Pancreas (tissue), 10 donors: ENCODE data around the gene BCL2. TPM values are rescaled to one million over a fixed set of nuclear protein-coding genes. Genes with fewer than 3 reads are reported as not detected.
A peak's percentile ranks its signal among the peaks of the same experiment; 100 is the strongest.

Experiments
- ATAC-seq, 4 donors: fragments of 200-7000 bp; cut with Tn5 transposase; one replicate each; pipeline versions ENCODE4 v1.8.0 to v1.9.1; 2020; ENCODE audit warnings: mild to moderate bottlenecking in 4 of 4, moderate library complexity in 4 of 4
- DNase-seq, 6 donors: peaks; one replicate each; pipeline ENCODE4 v3.0.0-alpha.2; 2020
- FAIRE-seq: peaks from 2 replicates; lab custom pipeline; 2012; peaks lifted over from hg19 to GRCh38; lab: Jason Lieb, UNC
- H3K27ac ChIP-seq, 4 donors: fragments of 200-600 bp; sonication (generic); 1 replicate in 3 of 4; 2 replicates in 1 of 4; pipeline versions ENCODE4 v1.5.0 to v1.8.0; 2020
- H3K27me3 ChIP-seq, 4 donors: fragments of 200-600 bp; one replicate each; pipeline ENCODE4 v1.8.0; 2021
- H3K36me3 ChIP-seq, 3 donors: fragments of 200-600 bp; sonication (generic) in 1 of 3; one replicate each; pipeline versions ENCODE4 v1.5.0 to v1.8.0; 2020 to 2021
- H3K4me1 ChIP-seq, 3 donors: fragments of 200-600 bp; one replicate each; pipeline ENCODE4 v1.8.0; 2021
- H3K4me3 ChIP-seq, 4 donors: fragments of 200-600 bp; sonication (generic) in 2 of 4; one replicate each; pipeline versions ENCODE4 v1.5.0 to v1.8.0; 2020 to 2021
- H3K9me3 ChIP-seq, 4 donors: fragments of 200-600 bp; one replicate each; pipeline ENCODE4 v1.8.0; 2021
- CTCF ChIP-seq, 4 donors: fragments of 200-600 bp; sonication (generic) in 3 of 4; IDR thresholded peaks; one replicate each; pipeline versions ENCODE4 v1.5.0 to v1.8.0; 2021; ENCODE audit warnings: antibody characterized with exemption in 4 of 4
- WGBS, 2 donors: extraction: QIAGEN DNeasy Blood & Tissue Kit; methylation state at CpG; one replicate each; pipeline ENCODE4 v1.1.7; 2013; 5-methylcytosine and 5-hydroxymethylcytosine counted together
- intact Hi-C, 3 donors: fragments of 100-400 bp; cut with DNase I; formaldehyde crosslinking; loops; one replicate each; pipeline versions ENCODE4 v1.11.1 to v1.14.2; 2022
- polyA plus RNA-seq, 2 donors: library from polyadenylated mRNA; stranded (reverse); fragments of 200-250 nt; gene quantifications; one replicate each; pipeline ENCODE4 v1.2.3, GENCODE V29; 2013
- total RNA-seq, 6 donors: library from RNA; stranded (reverse); fragmentation: NEBNext Ultra II Directional in 4 of 6; extraction: Animal tissue kit (Norgen Biotek cat#: 25700) in 4 of 6; gene quantifications; one replicate each; pipeline versions ENCODE4 v1.2.1 to v1.2.4, GENCODE V29; 2021 to 2023
- donor health status: healthy with polysubstance abuse.
- donor health status: DM: no; HTN: no; CAD: no; lungs with moderate emphysema.
- donor health status: DM: no; HTN: no; CAD: no.
- donor health status: control.
- donor health status: control.
- donor health status: Bipolar disorder and iron deficiency.
- donor health status: DM: yes; HTN: yes; CAD: no.
- donor health status: DM: no; HTN: no; CAD: no.
- donor health status: DM: no; HTN: no; CAD: no.
- donor health status: DM: yes; HTN: yes; CAD: no.

BCL2 gene
- total and polyA plus RNA-seq, 8 donors, result 1.9 to 9.0 (median 4.2) TPM

GRCh38 chr18:63091671-63092364, 227.8 kb downstream of the BCL2 start:
- no peaks in the 10 kb centered on the region for H3K27me3 ChIP-seq
- WGBS, 2 donors, result 89 to 97% methylated on average over 4 of the region's 4 CpGs
- H3K27ac ChIP-seq, result no peak overlapping the region
- intact Hi-C loops, result no loop called here
- H3K36me3 ChIP-seq, result no peaks in the 10 kb centered on the region
- no peak for FAIRE-seq
- DNase-seq, result no peak
- no peak for TF ChIP-seq CTCF (IDR thresholded peaks at IDR 0.05)
- H3K4me1 ChIP-seq, result no peaks in the 10 kb centered on the region
- H3K9me3 ChIP-seq, result no peaks in the 10 kb centered on the region
- ATAC-seq, result no peak
- no peak overlapping the region for H3K4me3 ChIP-seq

GRCh38 chr18:63090334-63090733, 229.2 kb downstream of the BCL2 start:
- no peak for FAIRE-seq
- no peaks in the 10 kb centered on the region for H3K36me3 ChIP-seq
- intact Hi-C loops, result no loop called here
- DNase-seq, result no peak
- no peak for TF ChIP-seq CTCF (IDR thresholded peaks at IDR 0.05)
- no peak overlapping the region for H3K27ac ChIP-seq
- no peak overlapping the region for H3K4me3 ChIP-seq
- no peaks in the 10 kb centered on the region for H3K4me1 ChIP-seq
- H3K27me3 ChIP-seq, result no peaks in the 10 kb centered on the region
- 80 to 84% methylated on average over 12 of the region's 12 CpGs for WGBS, 2 donors
- H3K9me3 ChIP-seq, result no peaks in the 10 kb centered on the region
- ATAC-seq, result no peak

- no peaks in the 10 kb centered on the region for H3K27me3 ChIP-seq
- FAIRE-seq (no peak), DNase-seq (no peak), ATAC-seq (no peak)
- H3K4me1 ChIP-seq, result no peaks in the 10 kb centered on the region
- H3K4me3 ChIP-seq, result no peak overlapping the region
- no peak overlapping the region for H3K27ac ChIP-seq
- no peaks in the 10 kb centered on the region for H3K36me3 ChIP-seq
- WGBS, 2 donors, result 61 to 69% methylated on average over 11 of the region's 11 CpGs
- no peaks in the 10 kb centered on the region for H3K9me3 ChIP-seq
- no peak for TF ChIP-seq CTCF (IDR thresholded peaks at IDR 0.05)
- intact Hi-C loops, result no loop called here
Observed at GRCh38 chr18:63089041-63089440, 230.5 kb downstream of the BCL2 start.

- Histone ChIP-seq H3K36me3 (no peaks in the 10 kb centered on the region), H3K27me3 (no peaks in the 10 kb centered on the region), H3K4me3 (no peak overlapping the region), H3K4me1 (no peaks in the 10 kb centered on the region), H3K27ac (no peak overlapping the region), H3K9me3 (no peaks in the 10 kb centered on the region)
- FAIRE-seq (no peak), DNase-seq (no peak), ATAC-seq (peak in 1 of 4 donors; percentile 33)
- TF ChIP-seq CTCF (IDR thresholded peaks at IDR 0.05), result no peak
- intact Hi-C loops, result no loop called here
- 63 to 66% methylated on average over 7 of the region's 7 CpGs for WGBS, 2 donors
Observed at GRCh38 chr18:63088262-63088661, 231.3 kb downstream of the BCL2 start.
